ENCODE data around the gene KANSL1.

Gene KANSL1

DNA sequence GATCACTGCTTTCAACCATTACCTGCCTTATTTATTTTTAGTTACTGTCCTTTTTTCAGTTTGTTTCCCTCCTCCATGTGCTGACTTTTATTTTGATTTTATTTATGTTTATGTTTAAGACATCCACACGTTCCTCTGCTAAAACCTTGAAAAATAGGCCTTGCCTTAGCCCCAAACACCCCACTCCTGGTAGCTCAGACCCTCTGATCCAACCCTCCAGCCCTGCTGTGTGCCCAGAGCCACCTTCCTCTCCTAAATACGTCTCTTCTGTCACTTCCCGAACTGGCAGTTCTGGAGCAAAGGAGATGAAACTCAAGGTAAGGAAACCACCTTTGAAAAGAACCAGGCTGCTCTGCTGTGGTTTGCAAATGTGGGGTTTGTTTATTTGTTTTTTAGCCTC, 203.5 kb downstream of the KANSL1 start:
- no peak for ATAC-seq
- TF ChIP-seq ZFP30 (CRISPR knock-in tag; IDR thresholded peaks at IDR 0.05) (no peak), ESRRG (CRISPR knock-in tag; IDR thresholded peaks at IDR 0.05) (no peak), ARNTL (CRISPR knock-in tag; IDR thresholded peaks at IDR 0.05; ENCODE audit: borderline replicate concordance, low read depth) (no peak), BACH2 (CRISPR knock-in tag; IDR thresholded peaks at IDR 0.05; ENCODE audit: borderline replicate concordance) (no peak), RARB (CRISPR knock-in tag; IDR thresholded peaks at IDR 0.05) (no peak), SNAI2 (CRISPR knock-in tag; IDR thresholded peaks at IDR 0.05) (no peak), GLIS3 (CRISPR knock-in tag; IDR thresholded peaks at IDR 0.05) (no peak), ZNF565 (CRISPR knock-in tag; conservative IDR thresholded peaks at IDR 0.05; ENCODE audit: low read depth) (no peak), CSDC2 (CRISPR knock-in tag; IDR thresholded peaks at IDR 0.05) (no peak), TCF4 (CRISPR knock-in tag; IDR thresholded peaks at IDR 0.05; ENCODE audit: borderline replicate concordance) (no peak), ISL1 (CRISPR knock-in tag; IDR thresholded peaks at IDR 0.05) (no peak), PPARA (CRISPR knock-in tag; IDR thresholded peaks at IDR 0.05; ENCODE audit: borderline replicate concordance) (no peak), ZC3H10 (CRISPR knock-in tag; IDR thresholded peaks at IDR 0.05) (no peak), CSRNP3 (CRISPR knock-in tag; IDR thresholded peaks at IDR 0.05) (no peak), ZNF70 (CRISPR knock-in tag; IDR thresholded peaks at IDR 0.05) (no peak)
- TF ChIP-seq, protein P1, sequence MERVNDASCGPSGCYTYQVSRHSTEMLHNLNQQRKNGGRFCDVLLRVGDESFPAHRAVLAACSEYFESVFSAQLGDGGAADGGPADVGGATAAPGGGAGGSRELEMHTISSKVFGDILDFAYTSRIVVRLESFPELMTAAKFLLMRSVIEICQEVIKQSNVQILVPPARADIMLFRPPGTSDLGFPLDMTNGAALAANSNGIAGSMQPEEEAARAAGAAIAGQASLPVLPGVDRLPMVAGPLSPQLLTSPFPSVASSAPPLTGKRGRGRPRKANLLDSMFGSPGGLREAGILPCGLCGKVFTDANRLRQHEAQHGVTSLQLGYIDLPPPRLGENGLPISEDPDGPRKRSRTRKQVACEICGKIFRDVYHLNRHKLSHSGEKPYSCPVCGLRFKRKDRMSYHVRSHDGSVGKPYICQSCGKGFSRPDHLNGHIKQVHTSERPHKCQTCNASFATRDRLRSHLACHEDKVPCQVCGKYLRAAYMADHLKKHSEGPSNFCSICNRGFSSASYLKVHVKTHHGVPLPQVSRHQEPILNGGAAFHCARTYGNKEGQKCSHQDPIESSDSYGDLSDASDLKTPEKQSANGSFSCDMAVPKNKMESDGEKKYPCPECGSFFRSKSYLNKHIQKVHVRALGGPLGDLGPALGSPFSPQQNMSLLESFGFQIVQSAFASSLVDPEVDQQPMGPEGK (CRISPR knock-in tag; IDR thresholded peaks at IDR 0.05; ENCODE audit: borderline replicate concordance): no peak
- TF ChIP-seq, protein P2, sequence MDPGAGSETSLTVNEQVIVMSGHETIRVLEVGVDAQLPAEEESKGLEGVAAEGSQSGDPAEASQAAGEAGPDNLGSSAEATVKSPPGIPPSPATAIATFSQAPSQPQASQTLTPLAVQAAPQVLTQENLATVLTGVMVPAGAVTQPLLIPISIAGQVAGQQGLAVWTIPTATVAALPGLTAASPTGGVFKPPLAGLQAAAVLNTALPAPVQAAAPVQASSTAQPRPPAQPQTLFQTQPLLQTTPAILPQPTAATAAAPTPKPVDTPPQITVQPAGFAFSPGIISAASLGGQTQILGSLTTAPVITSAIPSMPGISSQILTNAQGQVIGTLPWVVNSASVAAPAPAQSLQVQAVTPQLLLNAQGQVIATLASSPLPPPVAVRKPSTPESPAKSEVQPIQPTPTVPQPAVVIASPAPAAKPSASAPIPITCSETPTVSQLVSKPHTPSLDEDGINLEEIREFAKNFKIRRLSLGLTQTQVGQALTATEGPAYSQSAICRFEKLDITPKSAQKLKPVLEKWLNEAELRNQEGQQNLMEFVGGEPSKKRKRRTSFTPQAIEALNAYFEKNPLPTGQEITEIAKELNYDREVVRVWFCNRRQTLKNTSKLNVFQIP (CRISPR knock-in tag; IDR thresholded peaks at IDR 0.05; ENCODE audit: borderline replicate concordance, low read depth): no peak
- TF ChIP-seq, protein P3, sequence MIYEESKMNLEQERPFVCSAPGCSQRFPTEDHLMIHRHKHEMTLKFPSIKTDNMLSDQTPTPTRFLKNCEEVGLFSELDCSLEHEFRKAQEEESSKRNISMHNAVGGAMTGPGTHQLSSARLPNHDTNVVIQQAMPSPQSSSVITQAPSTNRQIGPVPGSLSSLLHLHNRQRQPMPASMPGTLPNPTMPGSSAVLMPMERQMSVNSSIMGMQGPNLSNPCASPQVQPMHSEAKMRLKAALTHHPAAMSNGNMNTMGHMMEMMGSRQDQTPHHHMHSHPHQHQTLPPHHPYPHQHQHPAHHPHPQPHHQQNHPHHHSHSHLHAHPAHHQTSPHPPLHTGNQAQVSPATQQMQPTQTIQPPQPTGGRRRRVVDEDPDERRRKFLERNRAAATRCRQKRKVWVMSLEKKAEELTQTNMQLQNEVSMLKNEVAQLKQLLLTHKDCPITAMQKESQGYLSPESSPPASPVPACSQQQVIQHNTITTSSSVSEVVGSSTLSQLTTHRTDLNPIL (CRISPR knock-in tag; IDR thresholded peaks at IDR 0.05; ENCODE audit: low read depth): no peak
- TF ChIP-seq, protein P4, sequence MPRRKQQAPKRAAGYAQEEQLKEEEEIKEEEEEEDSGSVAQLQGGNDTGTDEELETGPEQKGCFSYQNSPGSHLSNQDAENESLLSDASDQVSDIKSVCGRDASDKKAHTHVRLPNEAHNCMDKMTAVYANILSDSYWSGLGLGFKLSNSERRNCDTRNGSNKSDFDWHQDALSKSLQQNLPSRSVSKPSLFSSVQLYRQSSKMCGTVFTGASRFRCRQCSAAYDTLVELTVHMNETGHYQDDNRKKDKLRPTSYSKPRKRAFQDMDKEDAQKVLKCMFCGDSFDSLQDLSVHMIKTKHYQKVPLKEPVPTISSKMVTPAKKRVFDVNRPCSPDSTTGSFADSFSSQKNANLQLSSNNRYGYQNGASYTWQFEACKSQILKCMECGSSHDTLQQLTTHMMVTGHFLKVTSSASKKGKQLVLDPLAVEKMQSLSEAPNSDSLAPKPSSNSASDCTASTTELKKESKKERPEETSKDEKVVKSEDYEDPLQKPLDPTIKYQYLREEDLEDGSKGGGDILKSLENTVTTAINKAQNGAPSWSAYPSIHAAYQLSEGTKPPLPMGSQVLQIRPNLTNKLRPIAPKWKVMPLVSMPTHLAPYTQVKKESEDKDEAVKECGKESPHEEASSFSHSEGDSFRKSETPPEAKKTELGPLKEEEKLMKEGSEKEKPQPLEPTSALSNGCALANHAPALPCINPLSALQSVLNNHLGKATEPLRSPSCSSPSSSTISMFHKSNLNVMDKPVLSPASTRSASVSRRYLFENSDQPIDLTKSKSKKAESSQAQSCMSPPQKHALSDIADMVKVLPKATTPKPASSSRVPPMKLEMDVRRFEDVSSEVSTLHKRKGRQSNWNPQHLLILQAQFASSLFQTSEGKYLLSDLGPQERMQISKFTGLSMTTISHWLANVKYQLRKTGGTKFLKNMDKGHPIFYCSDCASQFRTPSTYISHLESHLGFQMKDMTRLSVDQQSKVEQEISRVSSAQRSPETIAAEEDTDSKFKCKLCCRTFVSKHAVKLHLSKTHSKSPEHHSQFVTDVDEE (CRISPR knock-in tag; IDR thresholded peaks at IDR 0.05): no peak

DNA sequence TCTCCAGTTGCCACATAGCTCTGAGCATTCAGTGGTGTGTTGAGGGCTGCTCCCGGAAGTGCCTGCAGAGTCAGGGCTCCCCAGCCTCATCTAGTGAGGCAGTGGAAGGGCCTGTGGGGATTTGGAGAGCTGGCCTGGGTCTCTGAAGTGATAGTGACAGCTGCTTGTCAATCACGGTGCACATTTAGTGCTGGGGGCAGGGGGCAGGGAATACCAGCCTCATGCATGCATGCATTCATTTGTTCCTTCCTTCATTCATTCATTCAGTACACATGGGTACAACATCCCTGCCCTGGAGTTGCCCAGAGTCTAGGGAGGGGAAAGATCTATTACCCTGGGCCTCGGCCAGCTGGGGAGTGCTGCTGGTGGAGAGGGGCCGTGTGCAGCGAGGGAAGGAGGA, 205.5 kb downstream of the KANSL1 start:
- TF ChIP-seq, protein P2 (CRISPR knock-in tag; IDR thresholded peaks at IDR 0.05; ENCODE audit: borderline replicate concordance, low read depth): no peak
- TF ChIP-seq TCF4 (CRISPR knock-in tag; IDR thresholded peaks at IDR 0.05; ENCODE audit: borderline replicate concordance) (no peak), RARB (CRISPR knock-in tag; IDR thresholded peaks at IDR 0.05) (no peak), ZNF565 (CRISPR knock-in tag; conservative IDR thresholded peaks at IDR 0.05; ENCODE audit: low read depth) (no peak), PPARA (CRISPR knock-in tag; IDR thresholded peaks at IDR 0.05; ENCODE audit: borderline replicate concordance) (no peak), ARNTL (CRISPR knock-in tag; IDR thresholded peaks at IDR 0.05; ENCODE audit: borderline replicate concordance, low read depth) (no peak), GLIS3 (CRISPR knock-in tag; IDR thresholded peaks at IDR 0.05) (no peak), ESRRG (CRISPR knock-in tag; IDR thresholded peaks at IDR 0.05) (no peak), ZNF70 (CRISPR knock-in tag; IDR thresholded peaks at IDR 0.05) (no peak), ZC3H10 (CRISPR knock-in tag; IDR thresholded peaks at IDR 0.05) (no peak), TOX (CRISPR knock-in tag; IDR thresholded peaks at IDR 0.05; ENCODE audit: borderline replicate concordance) (no peak), CSRNP3 (CRISPR knock-in tag; IDR thresholded peaks at IDR 0.05) (no peak)
- TF ChIP-seq, protein P1 (CRISPR knock-in tag; IDR thresholded peaks at IDR 0.05; ENCODE audit: borderline replicate concordance): no peak
- TF ChIP-seq, protein P4 (CRISPR knock-in tag; IDR thresholded peaks at IDR 0.05): no peak
- no peak for ATAC-seq
